Neuron (in vitro differentiated cells): Measurements from ENCODE around the gene BEST2.
A peak's percentile ranks its signal among the peaks of the same experiment; 100 is the strongest.
"Not testable (repeated sequence)": the region's sequence is repeated elsewhere in the genome, so short reads cannot be mapped to it uniquely, and the experiment has no call there.

Experiments used
- H2AFZ ChIP-seq: one replicate; pipeline ENCODE4 v1.6.1; 2013; ENCODE audit warnings: low read depth, mild to moderate bottlenecking, inconsistent platforms, low read length, moderate library complexity
- H3K27me3 ChIP-seq: one replicate; pipeline ENCODE4 v1.6.1; 2013; ENCODE audit warnings: low read length; ENCODE audit not compliant: insufficient read depth
- H3K36me3 ChIP-seq: one replicate; pipeline ENCODE4 v1.6.1; 2013; ENCODE audit warnings: low read length; ENCODE audit not compliant: insufficient read depth
- H3K4me1 ChIP-seq: one replicate; pipeline ENCODE4 v1.6.1; 2013; ENCODE audit warnings: low read length; ENCODE audit not compliant: insufficient read depth
- H3K4me3 ChIP-seq: 2 replicates; pipeline ENCODE4 v1.5.1; 2013; ENCODE audit warnings: mild to moderate bottlenecking, low read length, moderate library complexity
- H3K9me3 ChIP-seq: one replicate; pipeline ENCODE4 v1.6.1; 2013; ENCODE audit warnings: low read length

BEST2 gene

GRCh38 chr19:12797141-12797587 lies 45.6 kb downstream of the BEST2 start:
- no peaks in the 10 kb centered on the region for H3K27me3 ChIP-seq

GRCh38 chr19:12797607-12798006 lies 46.0 kb downstream of the BEST2 start:
- not testable (repeated sequence) for H3K27me3 ChIP-seq, H3K9me3 ChIP-seq, H3K4me3 ChIP-seq, H2AFZ ChIP-seq
- peaks cover 36% of the 10 kb centered on the region for H3K4me1 ChIP-seq
- H3K36me3 ChIP-seq, result peaks cover 19% of the 10 kb centered on the region

More at GRCh38 chr19:12797141-12797587, 45.6 kb downstream of the BEST2 start:
- H2AFZ ChIP-seq, result no peak overlapping the region
- peaks cover 19% of the 10 kb centered on the region for H3K36me3 ChIP-seq
- H3K4me3 ChIP-seq, result no peak overlapping the region
- peaks cover 32% of the 10 kb centered on the region for H3K4me1 ChIP-seq
- H3K9me3 ChIP-seq, result no peaks in the 10 kb centered on the region

- Histone ChIP-seq H3K36me3 (peaks cover 19% of the 10 kb centered on the region), H3K9me3 (no peaks in the 10 kb centered on the region), H3K4me3 (peak overlapping the region; percentile 90), H3K4me1 (peaks cover 25% of the 10 kb centered on the region), H2AFZ (no peak overlapping the region), H3K27me3 (no peaks in the 10 kb centered on the region)
Measured at GRCh38 chr19:12799742-12800465, 48.3 kb downstream of the BEST2 start.

- Histone ChIP-seq H2AFZ (no peak overlapping the region), H3K4me3 (peak overlapping the region; percentile 90), H3K36me3 (peaks cover 19% of the 10 kb centered on the region)
Measured at GRCh38 chr19:12800466-12800770, 48.8 kb downstream of the BEST2 start.

GRCh38 chr19:12800923-12801465 lies 49.4 kb downstream of the BEST2 start:
- Histone ChIP-seq H2AFZ (peak overlapping the region; percentile 77), H3K4me3 (peak overlapping the region; percentile 90)

More at GRCh38 chr19:12800466-12800770, 48.8 kb downstream of the BEST2 start:
- H3K9me3 ChIP-seq, result no peaks in the 10 kb centered on the region
- H3K27me3 ChIP-seq, result no peaks in the 10 kb centered on the region
- peaks cover 25% of the 10 kb centered on the region for H3K4me1 ChIP-seq

GRCh38 chr19:12801466-12802266 lies 50.1 kb downstream of the BEST2 start, which contains the start of the genes PRDX2 and THSD8:
PRDX2 (minus strand) TSS chr19:12801800; CDS start chr19:12801261, 539 bp downstream.
THSD8 (plus strand) TSS chr19:12802069; CDS start chr19:12802072, 3 bp downstream.
- H3K9me3 ChIP-seq, result no peaks in the 10 kb centered on the region
- H3K4me3 ChIP-seq, result peak within 1 kb of the TSS; percentile 90
- H2AFZ ChIP-seq, result peak within 1 kb of the TSS; percentile 77
- H3K4me1 ChIP-seq, result peaks cover 23% of the 10 kb centered on the region
- no peaks in the 10 kb centered on the region for H3K27me3 ChIP-seq
- H3K36me3 ChIP-seq, result peaks cover 19% of the 10 kb centered on the region

More at GRCh38 chr19:12800923-12801465, 49.4 kb downstream of the BEST2 start:
- Histone ChIP-seq H3K4me1 (peaks cover 26% of the 10 kb centered on the region), H3K27me3 (no peaks in the 10 kb centered on the region), H3K36me3 (peaks cover 19% of the 10 kb centered on the region), H3K9me3 (no peaks in the 10 kb centered on the region)

- Histone ChIP-seq H3K27me3 (no peaks in the 10 kb centered on the region), H3K36me3 (peaks cover 21% of the 10 kb centered on the region), H3K4me1 (peaks cover 30% of the 10 kb centered on the region), H3K4me3 (peak overlapping the region; percentile 90), H2AFZ (peak overlapping the region; percentile 77), H3K9me3 (no peaks in the 10 kb centered on the region)
Measured at GRCh38 chr19:12802267-12803106, 50.9 kb downstream of the BEST2 start.

GRCh38 chr19:12804051-12804450 lies 52.5 kb downstream of the BEST2 start:
- no peaks in the 10 kb centered on the region for H3K9me3 ChIP-seq
- no peak overlapping the region for H2AFZ ChIP-seq
- H3K4me1 ChIP-seq, result peaks cover 30% of the 10 kb centered on the region
- no peaks in the 10 kb centered on the region for H3K27me3 ChIP-seq
- no peak overlapping the region for H3K4me3 ChIP-seq
- peaks cover 27% of the 10 kb centered on the region for H3K36me3 ChIP-seq

GRCh38 chr19:12806242-12807081 lies 54.9 kb downstream of the BEST2 start, which contains the start of gene RNASEH2A:
RNASEH2A (plus strand) TSS chr19:12806584; CDS start chr19:12806674, 90 bp downstream.
- Histone ChIP-seq H3K4me3 (peak within 1 kb of the TSS; percentile 80), H3K9me3 (no peaks in the 10 kb centered on the region), H3K4me1 (peaks cover 16% of the 10 kb centered on the region), H2AFZ (peak within 1 kb of the TSS; percentile 77), H3K27me3 (no peaks in the 10 kb centered on the region), H3K36me3 (peaks cover 29% of the 10 kb centered on the region)
